HCT116 (cell line): Measurements from ENCODE around the gene ANO2. TPM values are rescaled to one million over a fixed set of nuclear protein-coding genes. Genes with fewer than 3 reads are reported as not detected.

ENCODE experiments used
- ATAC-seq: fragments of 200-7000 bp; cut with Tn5 transposase; 2 replicates; pipeline ENCODE4 v1.9.1; 2020; ENCODE audit warnings: mild to moderate bottlenecking, moderate library complexity
- BruUV-seq: library from RNA; stranded (reverse); fragments of 400-500 nt; replicated peaks from 2 replicates; lab custom pipeline; 2021; lab: Mats Ljungman, UMichigan
- CTCF ChIA-PET: fragments of 300-600 bp; sonication (Branson Sonifier 250); formaldehyde crosslinking; loops from one replicate; lab custom pipeline; 2021; ENCODE audit warnings: antibody characterized with exemption; lab: Charles Lee
- POLR2A ChIA-PET: fragments of 300-600, 350-600 bp; sonication (Branson Sonifier 250); formaldehyde crosslinking; loops from one replicate; lab custom pipeline; 2021; ENCODE audit warnings: antibody characterized with exemption; lab: Charles Lee
- RAD21 ChIA-PET, 2 experiments: fragments of 300-600 bp; sonication (Branson Sonifier 250); formaldehyde crosslinking; loops; one replicate each; lab custom pipeline; 2023; ENCODE audit warnings: low total read pairs in 2 of 2; ENCODE audit not compliant: uncharacterized antibody in 2 of 2, unreplicated experiment in 2 of 2, low non-redundant PET in 1 of 2; lab: Charles Lee
- DNase-seq: peaks from one replicate; pipeline ENCODE4 v3.0.0-alpha.2; 2010; ENCODE audit warnings: low read depth, low spot score
- H2AFZ ChIP-seq: fragments of 200-600 bp; shearing (Covaris generic), sonication (generic); 2 replicates; pipeline ENCODE4 v1.6.1; 2017; ENCODE audit warnings: low read depth, mixed run types, mixed read lengths, antibody characterized with exemption, low read length; ENCODE audit not compliant: poor library complexity, severe bottlenecking
- H3K27ac ChIP-seq: 2 replicates; pipeline ENCODE4 v1.5.1; 2012; ENCODE audit warnings: low read depth, low read length
- H3K27me3 ChIP-seq: fragments of 200-600 bp; sonication (generic); 2 replicates; pipeline ENCODE4 v1.6.1; 2016; ENCODE audit warnings: mixed run types, low read length, mixed read lengths; ENCODE audit not compliant: insufficient read depth
- H3K36me3 ChIP-seq, 2 experiments: fragments of 200-500 bp in 1 of 2; fragments of 200-600 bp in 1 of 2; sonication (Bioruptor generic) in 1 of 2; sonication (generic) in 1 of 2; 2 replicates each; pipeline versions ENCODE4 v1.5.1 to v1.6.1; 2014 to 2016; ENCODE audit warnings: low read length in 2 of 2, inconsistent platforms in 1 of 2, mixed read lengths in 1 of 2, mixed run types in 1 of 2; ENCODE audit not compliant: insufficient read depth in 2 of 2, control insufficient read depth in 1 of 2
- H3K4me1 ChIP-seq, 2 experiments: fragments of 200-600 bp in 1 of 2; sonication (generic) in 1 of 2; 2 replicates each; pipeline versions ENCODE4 v1.5.1 to v1.6.1; 2012 to 2017; ENCODE audit warnings: low read length in 2 of 2, inconsistent platforms in 1 of 2, mild to moderate bottlenecking in 1 of 2, mixed read lengths in 1 of 2, mixed run types in 1 of 2, moderate library complexity in 1 of 2; ENCODE audit not compliant: insufficient read depth in 2 of 2, control insufficient read depth in 1 of 2
- H3K4me2 ChIP-seq: fragments of 200-600 bp; sonication (generic); 2 replicates; pipeline ENCODE4 v1.6.1; 2017; ENCODE audit warnings: mixed run types, low read length, mixed read lengths
- H3K4me3 ChIP-seq, 2 experiments: fragments of 200-600 bp in 1 of 2; sonication (generic) in 1 of 2; replicated peaks in 1 of 2; 2 replicates each; pipeline ENCODE4 v1.5.1; 2011 to 2016; ENCODE audit warnings: low read length in 2 of 2, control low read depth in 1 of 2, low read depth in 1 of 2, mild to moderate bottlenecking in 1 of 2, mixed read lengths in 1 of 2, mixed run types in 1 of 2
- H3K79me2 ChIP-seq: fragments of 200-600 bp; sonication (generic); 2 replicates; pipeline ENCODE4 v1.6.1; 2017; ENCODE audit warnings: mild to moderate bottlenecking, mixed run types, low read length, moderate library complexity, mixed read lengths; ENCODE audit not compliant: insufficient read depth
- H3K9ac ChIP-seq: fragments of 200-600 bp; sonication (generic); 2 replicates; pipeline ENCODE4 v1.6.1; 2016; ENCODE audit warnings: low read length, mixed read lengths
- H3K9me2 ChIP-seq: fragments of 200-600 bp; sonication (generic), shearing (Covaris generic); 2 replicates; pipeline ENCODE4 v1.6.1; 2017; ENCODE audit warnings: mixed run types, mild to moderate bottlenecking, moderate library complexity; ENCODE audit not compliant: insufficient read depth
- H3K9me3 ChIP-seq, 2 experiments: fragments of 200-500 bp in 1 of 2; fragments of 200-600 bp in 1 of 2; sonication (Bioruptor generic) in 1 of 2; sonication (generic) in 1 of 2; 2 replicates each; pipeline ENCODE4 v1.6.1; 2014 to 2017; ENCODE audit warnings: low read length in 2 of 2, mixed read lengths in 2 of 2, inconsistent platforms in 1 of 2, low read depth in 1 of 2, mild to moderate bottlenecking in 1 of 2, mixed run types in 1 of 2, moderate library complexity in 1 of 2; ENCODE audit not compliant: control insufficient read depth in 1 of 2, insufficient read depth in 1 of 2
- H4K20me1 ChIP-seq: fragments of 200-600 bp; sonication (generic), shearing (Covaris generic); 2 replicates; pipeline ENCODE4 v1.6.1; 2017; ENCODE audit warnings: mixed run types, mild to moderate bottlenecking, moderate library complexity; ENCODE audit not compliant: insufficient read depth
- ATF3 ChIP-seq: IDR thresholded peaks from 2 replicates; pipeline ENCODE4 v1.6.1; 2012
- CBX3 ChIP-seq: IDR thresholded peaks from 2 replicates; pipeline ENCODE4 v1.6.1; 2012; ENCODE audit warnings: low read depth
- EGR1 ChIP-seq: IDR thresholded peaks from 2 replicates; pipeline ENCODE4 v1.6.1; 2012; ENCODE audit warnings: low read depth
- FOSL1 ChIP-seq: IDR thresholded peaks from 2 replicates; pipeline ENCODE4 v1.6.1; 2012; ENCODE audit warnings: low read depth
- REST ChIP-seq: IDR thresholded peaks from 2 replicates; pipeline ENCODE4 v1.6.1; 2012; ENCODE audit warnings: low read depth
- SP1 ChIP-seq: IDR thresholded peaks from 2 replicates; pipeline ENCODE4 v1.6.1; 2012; ENCODE audit warnings: low read depth
- TCF7L2 ChIP-seq: IDR thresholded peaks from 2 replicates; pipeline ENCODE4 v1.7.0; 2011; ENCODE audit warnings: borderline replicate concordance, inconsistent platforms; ENCODE audit not compliant: insufficient read depth, insufficient read length; ENCODE audit errors: extremely low read depth
- ZBTB33 ChIP-seq: IDR thresholded peaks from 2 replicates; pipeline ENCODE4 v1.6.1; 2011; ENCODE audit warnings: mild to moderate bottlenecking, low read length, moderate library complexity; ENCODE audit not compliant: insufficient replicate concordance; ENCODE audit errors: extremely low read depth
- ZFX ChIP-seq: fragments of 450-650 bp; IDR thresholded peaks from 2 replicates; pipeline ENCODE4 v1.6.1; 2017
- ZNF274 ChIP-seq: fragments of 200-500 bp; sonication (Bioruptor generic); IDR thresholded peaks from 2 replicates; pipeline ENCODE4 v1.6.1; 2014; ENCODE audit warnings: mild to moderate bottlenecking, low read depth, low read length, inconsistent platforms
- intact Hi-C: fragments of 100-400 bp; cut with micrococcal nuclease; formaldehyde crosslinking; loops from 2 replicates; pipeline ENCODE4 v1.10.0; 2022
- total RNA-seq: library from RNA; stranded (reverse); gene quantifications from one replicate; pipeline ENCODE4 v1.2.1, GENCODE V29; 2021; ENCODE audit not compliant: unreplicated experiment

ANO2 gene
- total RNA-seq, 1 experiment from 2014 or later = not detected

GRCh38 chr12:5916785-5917290 is 28.2 kb downstream of the ANO2 start:
- ChIA-PET RAD21 (no interaction called here), POLR2A (no interaction called here)
- no peak for ATAC-seq
- no peak overlapping the region for H2AFZ ChIP-seq
- H4K20me1 ChIP-seq = no peaks in the 10 kb centered on the region
- intact Hi-C loops = no loop called here
- no peaks in the 10 kb centered on the region for H3K9me3 ChIP-seq
- BruUV-seq = no TSS peak
- no peaks in the 10 kb centered on the region for H3K36me3 ChIP-seq
- no peak overlapping the region for H3K4me3 ChIP-seq
- no peak overlapping the region for H3K4me2 ChIP-seq
- TF ChIP-seq REST = no peak
- no peak for TF ChIP-seq ZNF274
- TF ChIP-seq SP1 = no peak
- no peak for TF ChIP-seq TCF7L2
- no peak for TF ChIP-seq FOSL1
- TF ChIP-seq EGR1 = no peak
- TF ChIP-seq CBX3 = no peak
- no peak for TF ChIP-seq ZBTB33
- no peak for TF ChIP-seq ZFX
- no peak for TF ChIP-seq ATF3
- TF ChIP-seq, all 23 proteins: peak for 0
- Histone ChIP-seq H3K27ac (no peak overlapping the region), H3K27me3 (0 out of 2 replicates have a peak, but pooled peaks cover 5% of the 10 kb centered on the region), H3K9ac (no peak overlapping the region), H3K79me2 (no peaks in the 10 kb centered on the region), H3K9me2 (no peaks in the 10 kb centered on the region), H3K4me1 (no peaks in the 10 kb centered on the region)
- CTCF ChIA-PET = interaction anchor here (1.6 kb wide), 1 partner anchor 121 kb away, joined by 6 read pairs; no protein-coding TSS in a partner anchor
- DNase-seq = no peak
